ENCODE results near the gene PNPLA3.

The PNPLA3 gene, protein sequence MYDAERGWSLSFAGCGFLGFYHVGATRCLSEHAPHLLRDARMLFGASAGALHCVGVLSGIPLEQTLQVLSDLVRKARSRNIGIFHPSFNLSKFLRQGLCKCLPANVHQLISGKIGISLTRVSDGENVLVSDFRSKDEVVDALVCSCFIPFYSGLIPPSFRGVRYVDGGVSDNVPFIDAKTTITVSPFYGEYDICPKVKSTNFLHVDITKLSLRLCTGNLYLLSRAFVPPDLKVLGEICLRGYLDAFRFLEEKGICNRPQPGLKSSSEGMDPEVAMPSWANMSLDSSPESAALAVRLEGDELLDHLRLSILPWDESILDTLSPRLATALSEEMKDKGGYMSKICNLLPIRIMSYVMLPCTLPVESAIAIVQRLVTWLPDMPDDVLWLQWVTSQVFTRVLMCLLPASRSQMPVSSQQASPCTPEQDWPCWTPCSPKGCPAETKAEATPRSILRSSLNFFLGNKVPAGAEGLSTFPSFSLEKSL

DNA sequence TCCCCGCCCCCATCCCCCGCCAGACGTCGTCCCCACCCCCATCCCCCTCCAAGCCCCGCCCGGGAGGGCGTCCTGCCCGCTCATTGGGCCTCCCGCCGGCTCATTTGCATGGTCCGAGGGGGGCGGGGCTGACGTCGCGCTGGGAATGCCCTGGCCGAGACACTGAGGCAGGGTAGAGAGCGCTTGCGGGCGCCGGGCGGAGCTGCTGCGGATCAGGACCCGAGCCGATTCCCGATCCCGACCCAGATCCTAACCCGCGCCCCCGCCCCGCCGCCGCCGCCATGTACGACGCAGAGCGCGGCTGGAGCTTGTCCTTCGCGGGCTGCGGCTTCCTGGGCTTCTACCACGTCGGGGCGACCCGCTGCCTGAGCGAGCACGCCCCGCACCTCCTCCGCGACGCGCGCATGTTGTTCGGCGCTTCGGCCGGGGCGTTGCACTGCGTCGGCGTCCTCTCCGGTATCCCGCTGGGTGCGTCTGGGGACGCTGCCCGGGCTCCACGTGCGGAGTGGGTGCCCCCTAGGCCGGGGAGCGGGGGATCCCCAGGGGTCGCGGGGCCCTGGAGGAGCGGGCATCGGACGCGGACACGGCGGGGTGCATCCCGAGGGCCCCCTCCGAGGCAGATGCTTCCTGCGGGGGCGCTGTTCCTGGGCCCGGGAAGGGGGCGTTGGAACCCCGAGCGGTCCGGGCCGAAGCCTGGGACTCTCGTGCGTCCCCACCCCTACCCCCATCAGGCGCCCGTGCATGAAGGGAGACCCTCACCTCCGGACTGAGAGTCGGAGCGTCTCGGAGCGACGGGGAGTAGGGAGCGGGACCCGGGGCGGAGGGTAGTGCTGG is at the start of gene PNPLA3:
TSS of gene PNPLA3 (plus strand) at position 175 of the 834 bp plus-strand sequence. CDS start at position 282, 107 bp downstream.
- peak; percentile 96 for DNase-seq (ENCODE audit: low read depth, low spot score)

DNA sequence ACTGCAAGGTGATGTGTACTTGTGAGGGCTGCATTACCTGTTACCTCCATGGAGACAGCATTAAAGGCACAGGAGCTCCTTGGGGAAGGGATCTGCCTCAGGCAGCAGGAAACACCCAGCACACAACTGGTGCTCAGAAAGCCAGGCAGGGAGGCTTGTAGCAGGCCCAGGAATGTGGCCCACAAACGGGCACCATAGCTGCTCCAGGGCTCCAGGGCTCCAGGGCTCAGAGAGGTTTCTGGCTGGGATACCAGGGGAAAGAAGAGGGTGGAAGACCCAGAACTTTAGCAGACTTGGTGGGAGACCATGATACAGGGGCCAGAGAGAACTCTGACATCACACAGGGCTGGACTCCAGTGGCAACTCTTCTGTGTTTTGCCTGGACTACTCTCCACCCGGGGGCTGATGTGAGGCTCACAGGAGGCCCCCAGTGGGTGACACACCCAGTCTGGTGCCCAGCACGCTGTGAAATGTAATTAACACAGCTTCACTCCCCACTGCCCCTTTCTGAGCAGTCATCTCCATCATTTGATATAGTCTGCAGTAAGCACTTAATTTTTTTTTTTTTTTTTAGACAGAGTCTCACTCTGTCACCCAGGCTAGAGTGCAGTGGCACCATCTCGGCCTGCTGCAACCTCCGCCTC is 46.6 kb upstream of the PNPLA3 start:
- DNase-seq (ENCODE audit: low read depth, low spot score) = no peak

GRCh38 chr22:43878079-43878795 is 45.4 kb upstream of the PNPLA3 start:
- DNase-seq (ENCODE audit: low read depth, low spot score) = no peak

- DNase-seq (ENCODE audit: low read depth, low spot score) = no peak
These were observed 44.6 kb upstream of the PNPLA3 start for GRCh38 chr22:43878831-43879550.

- no peak for DNase-seq (ENCODE audit: low read depth, low spot score)
These were observed 43.6 kb upstream of the PNPLA3 start for GRCh38 chr22:43879901-43880540.

GRCh38 chr22:43880541-43880991 is 43.0 kb upstream of the PNPLA3 start:
- DNase-seq (ENCODE audit: low read depth, low spot score) = no peak

GRCh38 chr22:43881091-43882061 is 42.2 kb upstream of the PNPLA3 start:
- DNase-seq (ENCODE audit: low read depth, low spot score) = no peak

GRCh38 chr22:43882122-43882767 is 41.4 kb upstream of the PNPLA3 start:
- no peak for DNase-seq (ENCODE audit: low read depth, low spot score)

- peak; percentile 77 for DNase-seq (ENCODE audit: low read depth, low spot score)
These were observed 40.5 kb upstream of the PNPLA3 start for GRCh38 chr22:43883012-43883661.

GRCh38 chr22:43883719-43884415 is 39.7 kb upstream of the PNPLA3 start:
- DNase-seq (ENCODE audit: low read depth, low spot score) = no peak

GRCh38 chr22:43884600-43885318 is 38.8 kb upstream of the PNPLA3 start:
- DNase-seq (ENCODE audit: low read depth, low spot score) = peak; percentile 65

GRCh38 chr22:43885319-43885671 is 38.3 kb upstream of the PNPLA3 start:
- DNase-seq (ENCODE audit: low read depth, low spot score) = no peak

DNA sequence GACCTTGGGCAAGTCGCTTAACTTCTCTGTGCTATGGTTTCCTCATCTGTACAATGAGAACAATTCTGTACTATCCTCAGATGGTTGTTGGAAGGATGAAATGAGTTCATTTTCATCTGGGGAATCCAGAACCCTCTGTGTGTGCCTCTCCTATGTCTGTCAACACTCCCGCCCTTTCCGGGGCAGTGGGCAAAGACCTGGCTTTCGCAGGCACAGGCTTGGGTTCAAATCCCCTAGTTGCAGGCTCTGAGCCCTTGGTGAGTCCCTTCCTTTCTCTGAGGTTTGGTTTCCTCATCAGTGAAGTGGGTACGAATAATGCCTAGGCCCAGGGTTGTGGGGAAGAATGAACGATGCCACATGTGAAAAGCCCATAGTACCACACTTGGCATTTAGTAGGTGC is 37.8 kb upstream of the PNPLA3 start:
- no peak for DNase-seq (ENCODE audit: low read depth, low spot score)

- no peak for DNase-seq (ENCODE audit: low read depth, low spot score)
These were observed 37.4 kb upstream of the PNPLA3 start for GRCh38 chr22:43886231-43886630.

GRCh38 chr22:43887391-43887790 is 36.2 kb upstream of the PNPLA3 start:
- no peak for DNase-seq (ENCODE audit: low read depth, low spot score)

DNA sequence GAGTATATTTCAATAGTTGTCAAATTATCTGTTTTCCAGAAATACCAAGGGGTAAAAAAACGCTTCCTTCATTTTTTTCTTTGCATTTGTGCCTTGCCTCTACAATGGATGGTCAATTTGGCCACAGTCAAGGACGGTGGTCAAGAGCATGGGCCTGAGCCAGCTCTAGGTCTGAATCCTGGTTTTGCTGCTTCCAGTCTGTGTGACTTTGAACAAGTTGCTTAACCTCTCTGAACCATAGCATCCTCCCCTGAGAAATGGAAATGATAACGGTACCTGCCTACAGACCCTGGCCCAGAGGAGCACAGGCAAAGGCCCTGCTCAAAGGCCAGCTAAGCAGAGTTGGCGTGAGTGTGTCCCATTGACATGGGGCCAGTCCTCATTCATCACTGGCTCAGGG is 34.9 kb upstream of the PNPLA3 start:
- no peak for DNase-seq (ENCODE audit: low read depth, low spot score)
